Measurements from ENCODE around the gene NAXD. TPM values are rescaled to one million over a fixed set of nuclear protein-coding genes. Genes with fewer than 3 reads are reported as not detected.

NAXD gene
- total RNA-seq, 4 donors from 2014 or later, result 20.4 to 25.8 (median 24.2) TPM

DNA sequence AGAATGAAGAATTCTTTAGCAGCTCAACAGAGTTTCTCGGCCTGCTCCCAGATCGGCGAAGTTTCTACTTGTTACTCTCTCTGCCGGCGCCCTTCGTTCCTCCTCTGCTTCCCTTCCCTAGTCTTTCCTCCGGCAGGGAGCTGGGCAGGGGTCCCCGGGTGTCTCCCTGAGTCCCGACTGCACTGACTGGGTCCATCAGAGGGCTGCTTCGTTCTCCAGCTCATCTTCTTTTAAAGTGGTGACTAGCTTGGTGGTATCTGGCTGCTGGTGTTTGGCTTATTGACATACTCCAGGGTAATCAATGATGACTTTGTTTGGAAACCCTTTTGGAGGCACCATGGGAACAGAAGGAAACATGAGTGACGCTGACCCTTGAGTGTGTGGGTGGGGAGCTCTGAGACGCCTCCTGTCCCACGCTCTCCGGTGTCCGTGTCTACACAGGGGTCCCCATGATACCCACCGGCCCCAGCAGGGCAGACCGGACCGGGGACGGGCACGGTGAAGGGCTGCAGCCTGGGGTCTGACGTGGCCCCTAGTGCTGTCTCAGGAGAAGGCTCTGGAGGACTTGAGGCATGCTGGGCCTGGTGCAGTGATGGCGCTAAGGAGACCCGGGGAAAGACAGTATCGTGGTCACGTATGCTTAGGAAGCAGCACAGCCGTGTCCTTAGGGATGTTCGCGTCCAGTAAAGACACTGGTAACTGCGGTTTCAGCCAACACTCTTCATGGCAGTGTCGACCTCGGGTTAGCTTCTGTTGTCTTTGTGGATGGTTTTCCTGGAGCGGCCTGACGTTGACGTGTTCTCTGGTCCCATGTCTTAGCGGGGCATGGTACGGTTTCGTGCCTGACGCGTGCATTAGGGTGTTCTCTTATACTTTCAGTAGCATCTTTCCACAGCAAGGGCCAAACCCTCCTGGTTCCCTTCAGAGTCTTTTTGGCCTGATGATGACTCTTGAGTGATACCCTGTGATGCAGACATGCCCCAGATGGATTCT, 23.8 kb downstream of the NAXD start:
- ATAC-seq (ENCODE audit: low FRiP score) (no peak), DNase-seq (ENCODE audit: low spot score) (no peak)
- TF ChIP-seq CTCF (IDR thresholded peaks at IDR 0.05), result no peak

DNA sequence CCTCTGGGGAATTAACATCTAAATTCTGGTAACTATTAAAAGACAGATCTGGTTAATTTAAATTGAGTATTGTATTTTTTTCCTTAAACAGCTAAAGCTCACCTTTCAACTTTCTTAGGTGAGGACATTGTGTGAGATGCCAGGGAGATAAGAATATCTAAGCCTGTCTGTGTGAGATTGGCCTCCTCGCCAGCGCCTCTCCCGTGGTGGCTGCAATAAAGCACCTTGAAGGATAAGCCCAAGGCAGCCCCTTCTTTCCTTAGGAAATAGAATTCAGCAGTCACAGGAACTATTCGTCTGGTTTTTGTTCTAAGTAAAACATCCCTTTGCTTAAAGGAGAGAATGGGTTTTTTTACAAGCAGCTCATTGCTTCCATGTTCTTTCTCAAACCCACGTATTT, 24.6 kb downstream of the NAXD start:
- DNase-seq (ENCODE audit: low spot score) (no peak), ATAC-seq (ENCODE audit: low FRiP score) (no peak)
- TF ChIP-seq CTCF (IDR thresholded peaks at IDR 0.05), result no peak

- no peak for TF ChIP-seq CTCF (IDR thresholded peaks at IDR 0.05)
- DNase-seq (ENCODE audit: low spot score) (no peak), ATAC-seq (ENCODE audit: low FRiP score) (no peak)
Observed at GRCh38 chr13:110640591-110641029, 25.3 kb downstream of the NAXD start.

- ATAC-seq (ENCODE audit: low FRiP score) (no peak), DNase-seq (ENCODE audit: low spot score) (no peak)
- TF ChIP-seq CTCF (IDR thresholded peaks at IDR 0.05), result no peak
Observed at GRCh38 chr13:110641055-110642015, 26.0 kb downstream of the NAXD start.

DNA sequence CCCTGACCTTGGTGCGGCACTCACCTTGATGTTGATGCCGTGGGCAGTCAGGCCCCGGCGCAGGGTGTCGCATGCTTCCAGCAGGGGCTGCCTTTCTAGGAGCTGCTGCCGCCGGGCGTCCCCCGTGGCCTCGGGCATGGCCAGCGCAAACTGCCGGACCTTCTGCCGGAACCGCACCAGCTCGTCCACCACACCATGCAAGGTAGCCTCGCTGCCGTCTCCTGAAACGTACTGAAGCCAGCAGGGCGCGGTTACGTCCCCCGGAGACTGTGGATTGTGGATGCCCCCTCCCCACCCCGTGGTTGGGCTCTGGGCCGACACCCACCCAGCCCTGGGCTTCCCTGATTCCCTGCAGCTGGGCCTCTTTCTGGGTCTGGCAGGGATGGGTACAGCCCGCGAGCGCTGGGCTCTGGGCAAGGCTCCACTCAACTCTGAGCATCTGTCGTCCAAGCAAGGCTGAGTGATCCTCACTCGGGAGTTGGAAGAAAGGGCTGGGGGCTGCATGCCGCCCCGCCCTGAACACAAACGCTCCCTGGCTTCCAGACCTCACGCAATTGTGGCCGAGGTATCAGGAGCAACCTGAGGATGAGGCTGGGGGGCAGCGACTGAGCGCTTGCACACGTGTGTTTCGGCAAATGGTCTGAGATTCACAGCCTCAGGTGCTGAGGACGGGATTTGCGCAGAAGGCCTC, 27.1 kb downstream of the NAXD start:
- no peak for DNase-seq (ENCODE audit: low spot score)
- ATAC-seq (ENCODE audit: low FRiP score), result no peak
- no peak for TF ChIP-seq CTCF (IDR thresholded peaks at IDR 0.05)

DNA sequence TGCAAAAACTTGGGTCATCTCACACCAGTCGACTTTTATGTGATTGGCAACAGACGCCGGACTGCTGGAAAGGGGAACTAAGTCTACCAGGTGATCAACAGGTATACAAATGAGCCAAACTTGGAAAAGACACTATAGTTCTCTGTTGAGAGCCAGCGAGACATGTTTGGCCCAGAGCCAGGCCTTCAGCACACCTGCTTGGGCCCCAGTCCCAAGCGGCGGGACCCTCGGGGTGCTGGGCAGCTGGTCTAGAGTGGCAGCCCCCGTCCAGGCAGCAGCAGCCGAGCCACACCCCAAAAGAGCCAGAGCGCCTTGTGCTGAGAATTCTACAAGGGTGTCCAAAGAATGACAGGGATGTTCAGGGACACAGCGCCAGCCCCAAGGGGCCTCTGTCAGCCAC, 28.0 kb downstream of the NAXD start:
- DNase-seq (ENCODE audit: low spot score) (no peak), ATAC-seq (ENCODE audit: low FRiP score) (no peak)
- TF ChIP-seq CTCF (IDR thresholded peaks at IDR 0.05), result no peak

All from omental fat pad (tissue), 4 donors.